ENCODE results near the gene ALG11.
"Not testable (repeated sequence)": the region's sequence is repeated elsewhere in the genome, so short reads cannot be mapped to it uniquely, and the experiment has no call there.

Gene ALG11

DNA sequence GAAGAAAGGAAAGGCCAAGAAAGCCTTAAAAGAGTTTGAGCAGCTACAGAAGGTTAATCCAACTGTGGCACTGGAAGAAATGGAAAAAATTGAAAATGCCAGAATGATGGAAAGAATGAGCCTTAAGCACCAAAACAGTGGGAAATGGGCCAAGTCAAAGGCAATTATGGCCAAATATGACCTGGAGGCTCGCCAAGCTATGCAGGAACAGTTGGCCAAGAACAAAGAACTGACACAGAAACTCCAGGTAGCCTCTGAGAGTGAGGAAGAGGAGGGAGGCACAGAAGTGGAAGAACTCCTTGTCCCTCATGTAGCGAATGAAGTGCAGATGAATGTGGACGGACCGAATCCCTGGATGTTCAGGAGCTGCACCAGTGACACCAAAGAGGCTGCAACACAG lies 17.4 kb downstream of the ALG11 start:
- DNase-seq (ENCODE audit: low read depth): no peak

DNA sequence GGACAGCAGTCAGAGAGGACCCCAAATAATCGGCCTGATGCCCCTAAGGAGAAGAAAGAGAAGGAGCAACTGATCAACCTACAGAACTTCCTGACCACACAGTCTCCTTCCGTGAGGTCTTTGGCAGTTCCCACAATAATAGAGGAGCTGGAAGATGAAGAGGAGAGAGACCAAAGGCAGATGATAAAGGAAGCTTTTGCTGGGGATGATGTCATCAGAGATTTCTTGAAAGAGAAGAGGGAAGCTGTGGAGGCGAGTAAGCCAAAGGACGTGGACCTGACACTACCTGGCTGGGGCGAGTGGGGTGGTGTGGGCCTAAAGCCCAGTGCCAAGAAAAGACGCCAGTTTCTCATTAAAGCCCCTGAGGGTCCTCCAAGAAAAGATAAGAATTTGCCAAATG lies 18.2 kb downstream of the ALG11 start:
- not testable (repeated sequence) for DNase-seq (ENCODE audit: low read depth)

DNA sequence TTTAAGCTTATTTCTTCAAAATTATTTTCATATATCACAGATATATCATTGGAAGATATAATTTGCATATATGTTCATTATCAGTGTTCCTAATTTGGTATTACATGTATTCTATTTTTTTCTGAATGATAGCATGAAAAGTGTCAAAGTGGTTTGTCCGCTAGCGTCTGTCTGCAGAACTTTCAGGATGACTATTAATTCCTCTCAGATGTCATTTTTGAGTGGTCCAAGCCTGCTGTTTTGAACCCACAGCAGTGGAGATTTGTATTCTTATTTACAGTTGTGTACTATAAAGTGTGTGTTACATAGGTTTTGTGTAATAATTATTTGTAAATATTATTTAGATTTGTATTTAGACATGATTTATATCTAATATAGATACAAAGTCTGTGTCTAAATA lies 20.8 kb downstream of the ALG11 start:
- DNase-seq (ENCODE audit: low read depth): no peak

- no peak for DNase-seq (ENCODE audit: low read depth)
These were observed 22.5 kb downstream of the ALG11 start for GRCh38 chr13:52034616-52035226.

DNA sequence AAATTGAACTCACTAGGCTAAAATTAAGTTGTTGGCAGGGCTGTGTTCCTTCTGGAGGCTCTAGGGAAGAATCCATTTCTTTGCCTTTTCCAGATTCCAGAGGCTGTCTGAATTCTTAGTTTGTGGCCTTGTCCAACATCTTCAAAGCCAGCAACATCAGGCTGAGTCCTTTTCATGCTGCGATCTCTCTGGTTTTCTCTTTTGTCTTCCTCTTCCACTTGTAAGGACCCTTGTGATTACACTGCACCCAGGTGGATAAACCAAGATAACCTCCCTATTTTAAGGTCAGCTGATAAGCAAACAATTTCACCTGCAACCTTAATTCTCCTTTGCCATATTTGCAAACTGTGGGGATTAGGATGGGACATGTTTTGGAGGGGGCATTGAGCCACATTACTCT lies 23.8 kb downstream of the ALG11 start:
- no peak for DNase-seq (ENCODE audit: low read depth)

DNA sequence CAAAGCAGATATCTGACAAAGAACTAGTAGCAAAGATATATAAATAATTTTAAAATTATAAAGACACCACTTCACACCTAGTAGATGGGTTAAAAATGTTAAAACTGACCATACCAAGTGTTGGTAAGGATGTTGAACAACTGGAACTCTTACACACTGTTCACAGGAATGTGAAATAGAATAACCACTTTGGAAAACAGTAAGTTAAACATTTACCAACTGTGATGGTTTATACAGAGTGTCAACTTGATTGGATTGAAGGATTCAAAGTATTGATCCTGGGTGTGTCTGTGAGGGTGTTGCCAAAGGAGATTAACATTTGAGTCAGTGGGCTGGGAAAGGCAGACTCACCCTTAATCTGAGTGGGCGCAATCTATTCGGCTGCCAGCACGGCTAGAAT lies 31.5 kb downstream of the ALG11 start:
- DNase-seq (ENCODE audit: low read depth): no peak

- DNase-seq (ENCODE audit: low read depth): no peak
These were observed 35.3 kb downstream of the ALG11 start for GRCh38 chr13:52047463-52047862.

DNA sequence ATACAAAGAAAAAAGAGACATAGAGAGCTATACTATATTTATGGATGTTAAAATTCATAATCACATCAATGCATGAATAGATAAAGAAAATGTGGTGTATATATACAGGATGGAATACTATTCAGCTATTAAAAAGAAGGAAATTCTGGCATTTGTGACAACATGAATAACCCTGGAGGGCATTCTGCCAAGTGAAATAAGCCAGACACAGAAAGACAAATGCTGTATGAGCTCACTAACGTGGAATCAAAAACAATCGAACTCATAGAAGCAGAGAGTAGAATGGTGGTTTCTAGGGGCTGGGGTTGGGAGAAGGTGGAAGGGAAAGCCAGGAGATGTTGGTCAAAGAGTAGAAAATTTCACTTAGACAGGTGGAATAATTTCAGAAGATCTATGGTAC lies 36.3 kb downstream of the ALG11 start:
- no peak for DNase-seq (ENCODE audit: low read depth)

- DNase-seq (ENCODE audit: low read depth): no peak
These were observed 39.2 kb downstream of the ALG11 start for GRCh38 chr13:52051400-52051799.

- no peak for DNase-seq (ENCODE audit: low read depth)
These were observed 41.3 kb downstream of the ALG11 start for GRCh38 chr13:52053460-52053859.

- DNase-seq (ENCODE audit: low read depth): not testable (repeated sequence)
These were observed 48.9 kb downstream of the ALG11 start for GRCh38 chr13:52061064-52061463.

GRCh38 chr13:52061587-52061986 lies 49.4 kb downstream of the ALG11 start:
- DNase-seq (ENCODE audit: low read depth): no peak

- no peak for DNase-seq (ENCODE audit: low read depth)
These were observed 55.0 kb downstream of the ALG11 start for GRCh38 chr13:52067237-52067636.

GRCh38 chr13:52070929-52071523 lies 58.8 kb downstream of the ALG11 start:
- no peak for DNase-seq (ENCODE audit: low read depth)

All from stimulated activated CD8-positive, alpha-beta memory T cell treated with anti-CD3 and anti-CD28 coated beads, Interleukin-12 subunit alpha, Interleukin-12 subunit beta, amount 100 ng/mL, for 4 hours (primary cell).